Neural cell (in vitro differentiated cells): ENCODE data around the gene PTMS.

Source experiments
- CTCF ChIP-seq: fragments of 450-650 bp; IDR thresholded peaks from 2 replicates; pipeline ENCODE4 v1.5.1; 2014; ENCODE audit warnings: antibody characterized with exemption, mild to moderate bottlenecking, moderate library complexity; ENCODE audit not compliant: poor library complexity, severe bottlenecking
- EP300 ChIP-seq: fragments of 450-650 bp; conservative IDR thresholded peaks from 2 replicates; pipeline ENCODE4 v1.6.1; 2014; ENCODE audit warnings: antibody characterized with exemption, mild to moderate bottlenecking, moderate library complexity; ENCODE audit not compliant: poor library complexity, severe bottlenecking
- EZH2 ChIP-seq: fragments of 200-600, 300-800 bp; shearing (Covaris generic), sonication (generic); IDR thresholded peaks from 2 replicates; pipeline ENCODE4 v1.6.1; 2014; ENCODE audit warnings: antibody characterized with exemption, low read length, borderline replicate concordance, mild to moderate bottlenecking; ENCODE audit not compliant: insufficient read depth, poor library complexity, severe bottlenecking
- MXI1 ChIP-seq: fragments of 450-650 bp; conservative IDR thresholded peaks from 2 replicates; pipeline ENCODE4 v1.6.1; 2014; ENCODE audit warnings: antibody characterized with exemption, mild to moderate bottlenecking; ENCODE audit not compliant: poor library complexity, severe bottlenecking
- POLR2AphosphoS5 ChIP-seq: IDR thresholded peaks from 2 replicates; pipeline ENCODE4 v1.6.1; 2012
- RAD21 ChIP-seq: fragments of 450-650 bp; conservative IDR thresholded peaks from 2 replicates; pipeline ENCODE4 v1.6.1; 2014; ENCODE audit warnings: antibody characterized with exemption, mild to moderate bottlenecking, moderate library complexity
- REST ChIP-seq: IDR thresholded peaks from 2 replicates; pipeline ENCODE4 v1.6.1; 2012; ENCODE audit warnings: borderline replicate concordance
- SMC3 ChIP-seq: fragments of 450-650 bp; conservative IDR thresholded peaks from 2 replicates; pipeline ENCODE4 v1.6.1; 2014; ENCODE audit warnings: antibody characterized with exemption, mild to moderate bottlenecking, moderate library complexity; ENCODE audit not compliant: poor library complexity
- TAF1 ChIP-seq: IDR thresholded peaks from 2 replicates; pipeline ENCODE4 v1.6.1; 2012; ENCODE audit warnings: low read depth

- TF ChIP-seq CTCF (no peak), POLR2AphosphoS5 (no peak), EZH2 (no peak), REST (no peak), TAF1 (no peak), EP300 (no peak), SMC3 (no peak), RAD21 (no peak), MXI1 (no peak)
These were observed 50.4 kb downstream of the PTMS start for GRCh38 chr12:6816598-6816997.
